SW 1271 (cell line): Measurements from ENCODE around the gene ZMAT3.
"Not testable (repeated sequence)": the region's sequence is repeated elsewhere in the genome, so short reads cannot be mapped to it uniquely, and the experiment has no call there.

Experiments used
- DNase-seq, 2 experiments: peaks; one replicate each; lab custom pipeline; 2025; lab: John Stamatoyannopoulos, UW

The ZMAT3 gene, protein sequence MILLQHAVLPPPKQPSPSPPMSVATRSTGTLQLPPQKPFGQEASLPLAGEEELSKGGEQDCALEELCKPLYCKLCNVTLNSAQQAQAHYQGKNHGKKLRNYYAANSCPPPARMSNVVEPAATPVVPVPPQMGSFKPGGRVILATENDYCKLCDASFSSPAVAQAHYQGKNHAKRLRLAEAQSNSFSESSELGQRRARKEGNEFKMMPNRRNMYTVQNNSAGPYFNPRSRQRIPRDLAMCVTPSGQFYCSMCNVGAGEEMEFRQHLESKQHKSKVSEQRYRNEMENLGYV

DNA sequence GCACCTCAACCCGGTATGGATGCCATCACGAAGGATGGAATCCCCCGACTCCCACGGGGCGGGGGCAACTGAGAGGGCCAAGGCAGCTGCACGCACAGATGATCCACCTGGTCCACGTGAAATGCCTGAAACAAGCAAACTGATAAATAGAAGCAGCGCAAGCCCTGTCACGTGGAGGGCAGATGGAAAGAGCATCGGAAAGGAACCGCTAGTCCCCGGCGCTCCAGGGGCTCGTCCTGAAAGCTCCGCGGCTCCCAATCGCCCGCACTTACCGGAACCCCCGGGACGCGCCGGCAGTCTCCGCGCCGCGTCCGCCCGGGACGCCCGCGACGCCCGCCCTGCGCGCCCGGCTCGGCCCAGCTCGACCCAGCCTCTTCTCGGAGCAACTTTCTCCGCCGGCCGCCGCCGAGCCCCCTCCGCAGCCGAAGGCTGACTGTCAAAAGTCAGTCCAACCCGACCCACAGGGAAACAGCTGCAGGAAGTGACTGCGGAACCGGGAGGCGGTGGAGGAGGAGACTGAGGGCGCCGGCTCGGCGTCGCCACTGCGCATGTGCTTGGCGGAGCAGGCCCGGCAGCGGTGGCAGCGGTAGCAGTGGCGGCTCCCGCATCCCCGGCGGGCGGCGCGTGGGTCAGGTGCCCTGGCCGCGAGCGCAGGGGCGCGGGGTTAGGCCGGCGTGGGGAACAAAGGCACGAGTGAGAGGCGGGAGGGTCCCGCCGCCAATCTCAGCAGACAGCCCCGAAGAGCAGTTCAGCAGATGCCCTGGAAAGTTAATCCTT lies at the start of gene ZMAT3:
ZMAT3 (minus strand) TSS at position 487 of the 777 bp plus-strand sequence. CDS start 4,057 bp downstream, outside the sequence.
- peak; percentile 39 to 79 for DNase-seq

DNA sequence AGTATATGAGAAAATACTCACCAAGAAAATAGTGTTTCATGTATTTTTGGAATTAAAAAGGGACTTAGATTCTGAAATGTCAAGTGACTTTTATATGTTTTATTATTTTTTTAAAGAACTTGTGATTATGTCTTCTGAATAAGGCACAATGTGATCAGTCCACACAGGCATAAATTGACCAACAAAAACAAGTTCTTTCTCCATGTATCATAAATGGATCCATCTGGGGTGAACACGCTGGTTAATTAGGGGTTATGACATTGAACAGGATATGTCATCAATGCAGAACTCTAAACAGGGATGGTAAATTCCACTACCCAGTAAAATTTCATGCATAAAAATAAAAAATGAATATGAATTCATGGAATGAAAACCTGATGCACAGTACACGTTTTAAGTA lies 45.2 kb upstream of the ZMAT3 start:
- DNase-seq, result no peak

DNA sequence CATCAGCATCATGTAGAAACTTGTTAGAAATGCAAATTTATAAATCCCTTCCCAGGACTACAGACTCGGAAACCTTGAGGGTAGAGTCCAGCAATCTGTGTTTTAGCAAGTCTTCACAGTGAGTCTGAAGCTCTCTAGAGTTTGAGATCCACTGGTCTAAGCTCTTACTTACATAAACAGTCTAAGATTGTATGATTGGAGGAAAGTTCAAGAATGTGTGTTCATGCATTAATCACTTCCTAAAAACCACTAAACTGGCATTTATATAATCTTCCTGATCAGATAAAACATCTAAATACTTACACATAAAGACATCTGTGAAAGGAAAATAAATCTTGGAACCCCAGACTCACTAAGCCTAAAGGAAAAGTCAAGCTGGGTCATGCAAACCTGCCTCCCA lies 43.8 kb upstream of the ZMAT3 start:
- not testable (repeated sequence) for DNase-seq

- DNase-seq, result no peak
Observed at GRCh38 chr3:179113903-179114302, 42.3 kb upstream of the ZMAT3 start.

DNA sequence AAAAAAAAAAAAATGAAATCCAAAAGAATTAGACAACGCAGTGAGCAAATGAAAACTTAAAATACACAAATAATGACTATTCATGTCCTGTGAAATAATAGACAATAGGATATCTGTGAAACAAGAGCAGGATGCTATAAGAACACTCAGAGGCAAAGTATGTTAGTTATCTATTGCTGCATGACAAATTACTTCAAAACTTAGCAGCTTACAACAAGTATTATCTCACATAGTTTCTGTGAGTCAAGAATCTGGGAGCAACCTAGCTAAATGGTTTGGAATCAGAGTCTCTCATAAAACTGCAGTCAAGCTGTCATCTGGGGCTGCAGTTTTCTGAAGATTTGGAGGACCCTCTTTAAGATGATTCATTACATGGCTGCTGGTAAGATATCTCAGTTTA lies 36.5 kb upstream of the ZMAT3 start:
- peak; percentile 5 to 65 for DNase-seq

DNA sequence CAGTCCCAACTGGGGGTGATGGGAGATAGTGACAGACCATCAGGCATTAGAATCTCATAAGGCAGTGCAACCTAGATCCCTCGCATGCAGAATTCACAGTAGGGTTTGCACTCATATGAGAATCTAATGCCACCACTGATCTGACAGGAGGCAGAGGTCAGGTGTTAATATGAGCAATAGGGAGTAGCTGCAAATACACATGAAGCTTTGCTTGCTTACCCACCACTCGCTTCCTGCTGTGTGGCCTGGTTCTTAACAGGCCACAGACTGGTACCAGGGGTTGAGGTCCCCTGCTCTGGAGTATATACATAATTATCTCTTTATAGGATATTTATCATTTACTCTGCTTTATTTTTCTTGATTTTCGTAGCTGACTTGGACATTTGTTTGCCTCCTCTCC lies 36.0 kb upstream of the ZMAT3 start:
- DNase-seq, result no peak

DNA sequence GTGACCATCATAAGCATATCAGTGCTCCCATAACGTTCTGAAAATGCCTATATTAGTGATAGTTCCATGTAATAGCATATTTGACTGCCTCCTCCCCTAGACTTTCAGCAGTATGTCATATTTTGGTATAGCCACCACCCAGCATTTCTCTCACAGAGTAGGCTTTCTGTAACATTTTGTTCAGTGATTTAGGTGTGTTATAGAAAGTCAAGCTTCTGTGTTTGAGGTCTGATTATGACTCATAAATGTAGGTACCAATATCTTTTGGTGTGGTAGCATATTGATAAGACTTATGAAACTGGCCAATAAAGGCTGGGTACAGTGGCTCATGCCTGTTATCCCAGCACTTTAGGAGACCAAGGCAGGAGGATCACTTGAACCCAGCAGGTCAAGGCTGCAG lies 34.3 kb upstream of the ZMAT3 start:
- DNase-seq, result no peak

DNA sequence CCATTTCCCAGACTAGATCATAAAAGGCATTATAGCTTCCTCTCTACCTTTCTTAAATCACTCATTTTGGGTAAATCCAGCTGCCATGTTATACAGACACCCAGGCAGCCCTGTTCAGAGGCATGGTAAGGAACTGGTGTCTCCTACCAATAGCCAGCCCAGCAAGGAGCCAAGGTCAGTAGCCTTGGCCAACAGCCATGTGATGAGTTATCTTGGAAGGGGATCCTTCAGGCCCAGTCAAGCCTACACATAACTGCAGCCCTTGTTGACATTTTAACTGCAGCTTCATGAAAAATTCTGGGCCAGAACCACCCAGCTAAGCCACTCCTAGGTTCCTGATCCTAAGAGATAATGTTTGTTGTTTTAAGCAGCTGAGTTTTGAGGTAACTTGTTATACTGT lies 29.0 kb upstream of the ZMAT3 start:
- DNase-seq, result no peak

DNA sequence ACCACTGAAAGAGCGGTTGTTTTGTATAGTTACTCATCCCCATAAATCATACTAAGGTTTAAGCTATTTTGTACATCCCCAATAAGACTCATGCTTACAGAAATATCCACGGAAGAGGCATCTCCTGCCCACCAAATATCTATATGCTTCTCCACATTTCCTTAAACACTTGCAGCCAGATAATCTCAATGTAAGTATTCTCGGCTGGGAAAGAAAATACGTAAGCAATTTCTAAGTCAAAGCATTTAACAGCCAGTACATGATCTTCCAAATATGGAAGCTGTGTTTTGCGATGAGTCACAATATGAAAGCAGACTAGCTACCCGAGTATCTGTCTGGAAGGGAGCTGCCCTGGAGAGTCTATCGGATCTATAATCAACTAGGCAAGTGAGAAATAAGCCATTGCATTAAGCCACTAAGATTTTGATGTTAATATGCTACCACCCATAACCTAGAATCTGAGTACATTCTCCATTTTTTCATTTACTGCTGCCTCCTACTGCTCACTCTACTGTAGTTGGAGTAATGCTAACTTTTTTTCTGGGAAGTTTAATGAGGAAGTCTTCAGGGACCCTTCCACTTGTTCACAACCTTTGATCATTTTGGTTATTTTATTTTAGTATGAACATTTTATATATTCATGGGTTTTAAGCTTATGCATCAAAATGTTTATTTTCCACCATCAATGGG lies 26.9 kb upstream of the ZMAT3 start:
- DNase-seq, result no peak

DNA sequence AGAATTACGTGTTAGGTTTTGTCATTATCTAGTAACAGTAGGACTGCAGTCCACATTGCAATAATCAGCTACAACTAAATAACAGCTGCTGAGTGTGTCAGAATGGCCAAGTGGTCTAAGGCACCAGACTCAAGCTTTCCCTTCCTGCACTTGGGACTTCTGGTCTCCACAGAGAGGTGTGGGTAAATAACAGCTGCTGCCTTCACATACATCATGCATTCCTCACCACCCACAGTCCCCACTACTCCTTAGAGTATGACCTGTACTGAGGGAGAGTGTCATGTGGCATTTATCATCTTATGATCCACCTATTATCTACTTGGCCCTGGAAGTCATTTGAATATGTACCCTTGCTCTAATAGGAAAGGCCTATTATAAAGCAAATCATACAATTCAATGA lies 22.2 kb upstream of the ZMAT3 start:
- DNase-seq, result no peak

DNA sequence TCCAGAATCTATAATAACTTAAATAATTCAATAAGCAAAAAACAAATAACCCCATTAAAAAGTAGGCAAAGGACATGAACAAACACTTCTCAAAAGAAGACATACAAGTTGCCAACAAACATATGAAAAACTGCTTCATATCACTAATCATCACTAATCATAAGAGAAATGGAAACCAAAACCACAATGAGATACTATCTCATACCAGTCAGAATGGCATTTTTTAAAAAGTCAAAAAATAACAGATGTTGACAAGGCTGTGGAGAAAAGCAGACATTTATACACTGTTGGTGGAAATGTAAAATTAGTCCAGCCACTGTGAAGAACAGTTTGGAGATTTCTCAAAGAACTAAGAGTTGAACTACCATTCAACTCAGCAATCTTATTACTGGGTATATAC lies 19.5 kb upstream of the ZMAT3 start:
- DNase-seq, result no peak

DNA sequence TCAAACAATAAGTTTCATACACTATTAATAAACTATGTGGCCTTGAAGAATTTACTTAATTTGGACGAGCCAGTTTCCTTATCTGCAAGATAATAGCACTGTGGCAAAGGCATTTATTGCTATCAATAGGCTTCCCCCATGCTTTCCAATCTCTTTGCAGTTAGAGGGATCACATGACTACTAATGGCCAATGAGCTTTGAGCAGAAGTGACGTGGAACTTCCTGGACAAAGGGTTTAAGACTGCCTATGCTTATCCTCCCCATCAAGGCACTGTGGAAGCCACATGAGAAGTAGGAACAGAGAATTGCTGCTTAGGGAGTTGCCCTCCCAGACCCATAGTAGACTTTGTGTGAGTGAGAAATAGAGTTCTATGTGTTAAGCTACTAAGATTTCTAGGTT lies 16.7 kb upstream of the ZMAT3 start:
- no peak for DNase-seq

DNA sequence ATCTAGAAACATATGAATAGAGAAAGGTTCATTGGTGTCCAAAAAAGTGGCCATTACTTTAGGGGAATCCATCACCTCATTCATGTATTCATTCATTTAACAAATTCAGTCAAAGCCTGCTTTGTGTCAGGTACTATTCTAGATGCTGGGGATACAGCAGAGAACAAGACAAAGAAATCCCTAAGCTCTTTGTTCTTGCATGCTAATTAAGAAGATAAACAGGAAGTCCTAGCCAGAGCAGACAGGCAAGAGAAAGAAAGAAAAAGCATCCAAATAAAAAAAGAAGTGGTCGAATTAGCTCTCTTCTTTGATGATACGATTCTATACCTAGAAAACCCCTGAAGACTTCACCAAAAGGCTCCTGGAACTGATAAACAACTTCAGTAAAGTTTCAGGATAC lies 12.4 kb upstream of the ZMAT3 start:
- no peak for DNase-seq

DNA sequence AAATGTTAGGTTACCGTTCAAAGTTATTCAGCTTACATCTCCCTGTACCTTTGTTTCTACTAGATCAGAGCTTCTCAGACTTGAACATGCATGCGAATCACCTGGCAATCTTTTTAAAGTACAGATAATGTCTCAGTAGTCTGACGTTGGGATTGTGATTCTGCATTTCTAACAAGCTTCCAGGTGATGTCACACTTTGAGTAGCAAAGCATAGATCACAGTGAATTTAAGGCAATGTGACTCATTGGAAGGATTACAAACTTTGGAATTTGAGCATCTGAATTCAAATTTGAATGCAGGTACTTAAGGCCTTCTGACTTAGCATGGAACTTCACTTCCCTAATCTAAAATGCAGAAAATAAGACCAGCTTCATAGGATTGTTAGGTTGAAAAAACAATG lies 10.8 kb upstream of the ZMAT3 start:
- no peak for DNase-seq

DNA sequence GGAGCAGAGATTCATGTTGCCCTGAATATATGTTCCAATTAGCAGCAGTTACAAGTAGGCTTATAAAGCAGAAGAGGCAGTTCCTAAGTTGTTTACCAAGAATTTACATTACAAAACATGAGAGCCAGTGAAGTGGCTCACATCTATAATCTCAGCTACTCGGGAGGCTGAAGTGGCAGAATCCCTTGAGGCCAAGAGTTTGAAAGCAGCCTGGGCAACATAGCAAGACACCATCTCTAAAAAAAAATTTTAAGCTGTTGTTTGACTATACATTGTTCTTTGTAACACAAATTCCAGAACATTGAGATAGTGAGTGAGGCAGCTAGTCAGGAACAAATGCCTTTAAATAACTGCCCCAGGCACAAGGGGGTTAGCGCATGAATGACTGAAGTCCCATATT lies 10.3 kb upstream of the ZMAT3 start:
- no peak for DNase-seq

DNA sequence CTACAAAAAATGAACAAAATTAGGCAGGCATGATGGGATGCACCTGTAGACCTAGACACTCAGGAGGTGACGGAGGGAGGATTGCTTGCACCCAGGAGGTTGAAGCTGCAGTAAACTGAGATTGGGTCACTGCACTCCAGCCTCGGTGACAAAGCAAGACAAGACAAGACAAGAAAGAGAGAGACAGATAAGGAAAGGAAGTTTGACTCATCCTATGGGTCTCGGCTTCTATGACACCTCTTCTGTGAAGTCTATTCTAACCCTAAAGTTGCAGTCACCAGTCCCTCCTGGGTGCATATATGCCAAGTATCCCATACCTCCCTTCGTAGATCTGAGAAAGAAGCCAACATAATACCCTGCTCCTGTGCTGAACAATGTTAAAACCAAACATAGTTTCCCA lies 7.9 kb upstream of the ZMAT3 start:
- no peak for DNase-seq

GRCh38 chr3:179076243-179077027 lies 4.8 kb upstream of the ZMAT3 start:
- DNase-seq, result no peak

DNA sequence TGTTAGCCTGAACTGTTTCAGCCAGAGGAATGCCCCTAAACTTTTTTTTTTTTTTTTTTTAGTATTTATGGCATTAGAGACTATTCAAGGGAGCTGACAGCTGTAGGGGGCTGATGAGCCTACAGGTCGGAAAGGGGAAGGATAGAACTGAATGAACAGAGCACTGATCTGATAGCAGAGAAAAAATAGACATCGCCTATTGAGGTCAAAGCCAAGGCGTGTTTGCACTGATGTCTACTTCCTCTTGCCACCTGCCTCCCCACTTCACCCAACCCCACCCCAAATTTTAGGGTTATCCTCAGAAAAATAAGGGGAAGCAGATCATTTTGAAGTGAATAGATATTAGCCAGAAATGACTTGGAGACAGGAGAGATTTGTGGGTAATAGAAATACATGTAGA lies 3.0 kb upstream of the ZMAT3 start:
- no peak for DNase-seq

DNA sequence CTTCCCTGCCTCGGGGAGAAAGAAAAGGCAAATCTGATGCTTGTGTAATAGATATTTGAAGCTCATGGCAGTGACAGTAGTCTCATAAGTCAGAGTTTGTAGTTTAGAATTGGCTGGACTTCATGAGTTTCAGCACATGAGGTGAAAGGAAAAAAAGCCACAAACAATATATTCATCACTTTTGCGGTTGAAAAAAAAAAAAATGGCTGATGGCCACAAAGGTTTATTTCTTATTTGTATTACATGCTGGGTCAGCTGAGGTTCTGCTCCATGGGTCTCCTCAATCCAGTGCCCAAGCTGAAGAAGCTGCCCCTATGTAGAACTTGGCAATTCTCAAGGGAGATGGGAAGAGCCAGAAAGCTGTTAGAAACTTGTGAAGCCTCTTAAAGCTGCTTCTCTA lies 2.2 kb upstream of the ZMAT3 start:
- DNase-seq, result no peak

DNA sequence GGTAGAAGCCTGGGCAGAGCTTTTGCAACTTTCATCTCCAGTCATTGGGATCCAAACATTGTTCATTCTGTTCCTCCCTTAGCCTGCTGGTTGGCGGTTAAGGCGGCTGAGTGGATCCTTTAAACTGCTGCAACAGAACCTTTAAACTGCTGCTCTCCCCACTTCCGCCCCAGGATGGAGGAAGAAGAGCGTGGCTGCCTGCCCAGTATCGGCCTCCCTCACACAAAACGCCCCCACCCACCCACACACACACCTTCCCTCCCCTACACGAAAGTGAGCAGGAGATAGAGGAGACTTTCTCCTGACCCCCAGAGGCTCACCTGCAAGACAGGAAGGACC lies 460 bp upstream of the ZMAT3 start:
- DNase-seq, result no peak

DNA sequence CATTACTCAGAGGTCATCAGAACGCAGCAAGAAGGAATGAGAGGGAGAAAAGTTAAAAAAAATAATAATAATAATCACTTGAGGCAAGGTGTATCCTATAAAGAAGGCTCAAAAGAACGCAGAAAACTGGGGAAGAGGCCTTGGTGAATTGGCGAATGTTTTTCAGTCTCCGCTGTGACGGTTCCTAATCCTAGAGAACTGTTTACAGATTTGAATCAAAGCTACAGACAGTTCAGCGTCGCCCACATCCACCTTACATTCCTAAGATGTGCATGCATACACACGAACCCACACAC lies 634 bp downstream of the ZMAT3 start:
- no peak for DNase-seq

DNA sequence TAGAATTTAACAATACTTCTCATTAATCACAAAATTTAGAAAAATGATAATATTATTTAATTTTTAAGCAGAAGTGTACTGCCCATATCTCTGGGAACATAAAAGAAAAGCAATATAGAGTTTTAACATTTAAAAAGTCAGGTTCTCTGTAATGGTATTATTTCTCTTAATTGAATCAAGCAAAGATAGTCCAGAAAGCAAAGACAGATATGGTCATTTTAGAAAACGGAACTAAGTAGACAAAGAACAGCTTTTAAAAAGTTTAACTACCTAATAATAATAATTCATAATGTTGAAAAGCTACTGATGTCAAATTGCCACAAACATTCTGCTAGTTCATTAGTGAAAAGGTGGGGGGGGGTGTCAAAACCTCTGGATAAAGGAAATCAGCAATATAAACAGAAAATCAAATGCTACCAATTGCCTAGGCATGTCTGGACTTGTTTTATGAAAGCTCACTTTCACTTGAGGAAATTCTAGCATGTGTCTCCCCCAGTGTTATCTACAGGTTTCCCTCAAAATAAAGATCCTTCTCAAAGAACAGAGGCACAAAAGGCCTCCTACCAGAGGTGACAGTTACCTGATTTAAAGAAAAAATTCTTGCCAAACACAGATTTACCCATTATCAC lies 1.7 kb downstream of the ZMAT3 start:
- no peak for DNase-seq
